Measurements from ENCODE around the gene PRKCB.

DNA sequence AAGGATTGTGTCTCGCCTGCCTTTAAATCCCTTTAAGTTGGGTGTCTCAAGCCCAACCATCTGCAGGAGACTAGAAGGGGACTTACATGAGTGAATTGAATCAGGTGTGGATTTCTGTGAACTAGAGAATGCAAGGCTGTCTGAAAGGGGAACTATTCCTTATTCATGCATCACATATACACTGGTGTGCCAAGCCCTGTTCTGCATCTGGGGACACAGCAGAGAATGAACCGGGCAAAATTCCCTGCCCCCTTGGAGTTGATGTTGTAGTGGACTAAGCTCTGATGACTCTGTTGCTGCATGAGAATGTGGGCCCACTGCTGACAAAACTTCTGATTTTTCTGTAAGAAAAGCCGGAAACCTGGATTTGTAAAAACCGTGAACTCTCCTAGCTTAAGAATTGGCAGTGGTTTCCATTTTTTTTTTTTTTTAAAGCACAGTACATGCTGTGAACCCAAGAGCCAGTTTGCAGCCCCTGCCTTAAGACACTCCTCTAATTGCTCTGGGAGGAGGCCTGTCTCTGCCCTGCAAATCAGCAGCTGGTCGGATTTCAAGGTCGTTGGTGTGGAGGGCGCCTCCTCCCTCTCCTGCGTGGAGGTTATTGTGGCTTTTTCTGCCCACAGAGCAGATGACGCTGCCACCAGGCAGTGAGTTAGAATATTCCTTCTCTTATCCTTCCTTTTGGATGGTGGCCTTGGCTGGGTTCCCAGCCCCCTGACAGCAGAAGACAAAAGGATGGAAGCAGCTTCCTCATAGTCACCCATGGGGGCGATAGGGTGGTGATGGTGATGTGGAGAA lies 131.0 kb downstream of the PRKCB start:
- TF ChIP-seq, protein P1, sequence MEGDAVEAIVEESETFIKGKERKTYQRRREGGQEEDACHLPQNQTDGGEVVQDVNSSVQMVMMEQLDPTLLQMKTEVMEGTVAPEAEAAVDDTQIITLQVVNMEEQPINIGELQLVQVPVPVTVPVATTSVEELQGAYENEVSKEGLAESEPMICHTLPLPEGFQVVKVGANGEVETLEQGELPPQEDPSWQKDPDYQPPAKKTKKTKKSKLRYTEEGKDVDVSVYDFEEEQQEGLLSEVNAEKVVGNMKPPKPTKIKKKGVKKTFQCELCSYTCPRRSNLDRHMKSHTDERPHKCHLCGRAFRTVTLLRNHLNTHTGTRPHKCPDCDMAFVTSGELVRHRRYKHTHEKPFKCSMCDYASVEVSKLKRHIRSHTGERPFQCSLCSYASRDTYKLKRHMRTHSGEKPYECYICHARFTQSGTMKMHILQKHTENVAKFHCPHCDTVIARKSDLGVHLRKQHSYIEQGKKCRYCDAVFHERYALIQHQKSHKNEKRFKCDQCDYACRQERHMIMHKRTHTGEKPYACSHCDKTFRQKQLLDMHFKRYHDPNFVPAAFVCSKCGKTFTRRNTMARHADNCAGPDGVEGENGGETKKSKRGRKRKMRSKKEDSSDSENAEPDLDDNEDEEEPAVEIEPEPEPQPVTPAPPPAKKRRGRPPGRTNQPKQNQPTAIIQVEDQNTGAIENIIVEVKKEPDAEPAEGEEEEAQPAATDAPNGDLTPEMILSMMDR (conservative IDR thresholded peaks at IDR 0.05; ENCODE audit: low read depth in 2 of 2) = no peak
- no peak for TF ChIP-seq EZH2phosphoT487 (IDR thresholded peaks at IDR 0.05; ENCODE audit: unreplicated experiment)
